GM12865 (cell line): Measurements from ENCODE around the gene F11R.

Experiments used
- DNase-seq: peaks from one replicate; pipeline ENCODE4 v3.0.0; 2010; ENCODE audit warnings: low read depth
- H3K4me3 ChIP-seq: 2 replicates; pipeline ENCODE4 v1.5.1; 2011; ENCODE audit warnings: mild to moderate bottlenecking, low read depth, low read length, control low read depth
- CTCF ChIP-seq: IDR thresholded peaks from 2 replicates; pipeline ENCODE4 v1.5.1; 2011; ENCODE audit warnings: low read length, control low read depth, low read depth, inconsistent platforms; ENCODE audit not compliant: insufficient read depth; ENCODE audit errors: missing control alignments

F11R gene

GRCh38 chr1:161047436-161048420 is 26.8 kb upstream of the F11R start:
- TF ChIP-seq CTCF: no peak
- no peak overlapping the region for H3K4me3 ChIP-seq
- no peak for DNase-seq

GRCh38 chr1:161046605-161047228 is 25.8 kb upstream of the F11R start:
- no peak for TF ChIP-seq CTCF
- DNase-seq: peak; percentile 90
- peak overlapping the region; percentile 67 for H3K4me3 ChIP-seq

- peak; percentile 97 for DNase-seq
- TF ChIP-seq CTCF: no peak
- H3K4me3 ChIP-seq: peak within 1 kb of the TSS; percentile 67
Observed at GRCh38 chr1:161045736-161046604, 25.0 kb upstream of the F11R start, which contains the start of gene USF1. Gene USF1 (minus strand): TSS chr1:161045977. CDS start chr1:161043275, 2,702 bp downstream.

GRCh38 chr1:161044908-161045735 is 24.2 kb upstream of the F11R start:
- peak; percentile 91 for DNase-seq
- H3K4me3 ChIP-seq: peak overlapping the region; percentile 67
- TF ChIP-seq CTCF: no peak

- no peak for DNase-seq
- peak overlapping the region; percentile 67 for H3K4me3 ChIP-seq
- no peak for TF ChIP-seq CTCF
Observed at GRCh38 chr1:161044535-161044907, 23.6 kb upstream of the F11R start.

- no peak for TF ChIP-seq CTCF
- H3K4me3 ChIP-seq: no peak overlapping the region; the same call in 1 of the 2 replicates
- no peak for DNase-seq
Observed at GRCh38 chr1:161039546-161039945, 18.6 kb upstream of the F11R start.
